NCI-H2196 treated with DMSO at 0.1 percent for 48 hours (cell line): ENCODE results near the gene CCSER2.
"Not testable (repeated sequence)": the region's sequence is repeated elsewhere in the genome, so short reads cannot be mapped to it uniquely, and the experiment has no call there.

Source experiments
- DNase-seq: peaks from one replicate; lab custom pipeline; 2025; ENCODE audit not compliant: unreplicated experiment; lab: John Stamatoyannopoulos, UW

CCSER2 gene

GRCh38 chr10:84511709-84512285 is 183.4 kb downstream of the CCSER2 start:
- DNase-seq, result no peak

GRCh38 chr10:84517554-84517953 is 189.2 kb downstream of the CCSER2 start:
- no peak for DNase-seq

- no peak for DNase-seq
These were observed 190.8 kb downstream of the CCSER2 start for GRCh38 chr10:84519235-84519634.

GRCh38 chr10:84521013-84521412 is 192.6 kb downstream of the CCSER2 start:
- DNase-seq, result no peak

- DNase-seq, result no peak
These were observed 193.1 kb downstream of the CCSER2 start for GRCh38 chr10:84521468-84521867.

GRCh38 chr10:84522612-84523462 is 194.4 kb downstream of the CCSER2 start:
- DNase-seq, result no peak

GRCh38 chr10:84523526-84523925 is 195.1 kb downstream of the CCSER2 start:
- DNase-seq, result no peak

- no peak for DNase-seq
These were observed 196.0 kb downstream of the CCSER2 start for GRCh38 chr10:84524435-84524834.

- DNase-seq, result no peak
These were observed 196.9 kb downstream of the CCSER2 start for GRCh38 chr10:84525120-84525806.

- DNase-seq, result not testable (repeated sequence)
These were observed 197.4 kb downstream of the CCSER2 start for GRCh38 chr10:84525807-84526182.

- not testable (repeated sequence) for DNase-seq
These were observed 199.0 kb downstream of the CCSER2 start for GRCh38 chr10:84527386-84527785.

- DNase-seq, result not testable (repeated sequence)
These were observed 200.1 kb downstream of the CCSER2 start for GRCh38 chr10:84528526-84528925.

- DNase-seq, result no peak
These were observed 202.4 kb downstream of the CCSER2 start for GRCh38 chr10:84530724-84531325.

GRCh38 chr10:84531396-84531795 is 203.0 kb downstream of the CCSER2 start:
- DNase-seq, result no peak

GRCh38 chr10:84534168-84534567 is 205.8 kb downstream of the CCSER2 start:
- DNase-seq, result no peak

GRCh38 chr10:84537447-84537931 is 209.1 kb downstream of the CCSER2 start:
- peak; percentile 34 for DNase-seq

- DNase-seq, result no peak
These were observed 209.6 kb downstream of the CCSER2 start for GRCh38 chr10:84538036-84538435.

- no peak for DNase-seq
These were observed 210.8 kb downstream of the CCSER2 start for GRCh38 chr10:84539216-84539615.

GRCh38 chr10:84540022-84540616 is 211.7 kb downstream of the CCSER2 start:
- no peak for DNase-seq

- DNase-seq, result no peak
These were observed 212.4 kb downstream of the CCSER2 start for GRCh38 chr10:84540617-84541288.

GRCh38 chr10:84541289-84541637 is 212.9 kb downstream of the CCSER2 start:
- no peak for DNase-seq
